ENCODE data around the gene PTRHD1. TPM values are rescaled to one million over a fixed set of nuclear protein-coding genes. Genes with fewer than 3 reads are reported as not detected.

The PTRHD1 gene
- polyA plus RNA-seq, 1 of the 3 experiments (the other 2 are of a cell fraction), result 74.4 TPM

GRCh38 chr2:24797644-24798043 is 4.5 kb upstream of the PTRHD1 start:
- H3K9me3 ChIP-seq, result no peaks in the 10 kb centered on the region
- H3F3A ChIP-seq (replicated peaks; ENCODE audit: insufficient read depth), result no peaks in the 10 kb centered on the region
- H4K20me1 ChIP-seq (ENCODE audit: insufficient read depth), result no peaks in the 10 kb centered on the region
- no peak overlapping the region for H2AFZ ChIP-seq (ENCODE audit: low read depth)
- WGBS (ENCODE audit: low lambda C conversion rate), result 98% methylated on average over 2 of the region's 2 CpGs
- DNase-seq, result no peak
- no peaks in the 10 kb centered on the region for H3K27me3 ChIP-seq (ENCODE audit: insufficient read depth)
- H3K9me2 ChIP-seq, result no peaks in the 10 kb centered on the region
- peaks cover 18 to 27% of the 10 kb centered on the region in 2 experiments for H3K36me3 ChIP-seq (replicated peaks in 1 of 2; ENCODE audit: control insufficient read depth in 1 of 2, insufficient read depth in 2 of 2, low read length in 1 of 2)
- H3K27ac ChIP-seq (ENCODE audit: low read depth in 2 of 2, low read length in 1 of 2), result no peak overlapping the region
- POLR2A ChIA-PET, result interaction anchor here (0.8 kb wide), 1 partner anchor 30 kb away, joined by 3 read pairs; no protein-coding TSS in a partner anchor
- H3K79me2 ChIP-seq (ENCODE audit: insufficient read depth), result peaks cover 92% of the 10 kb centered on the region
- no peak overlapping the region for H3K9ac ChIP-seq
- TF ChIP-seq ELF1 (IDR thresholded peaks at IDR 0.05), result no peak
- 0 out of 2 replicates have a peak, but pooled peaks have one; percentile 1 for TF ChIP-seq FOSL2 (IDR thresholded peaks at IDR 0.05; ENCODE audit: borderline replicate concordance, low read depth)
- H3K4me3 ChIP-seq (ENCODE audit: low read depth in 2 of 2, low read length in 1 of 2), result no peak overlapping the region
- CTCF ChIA-PET, result interaction anchor here (1.0 to 3.8 kb wide), 3 partner anchors 12 to 407 kb away, joined by 3 to 24 read pairs (median 3); no protein-coding TSS in a partner anchor
- peaks cover 11 to 12% of the 10 kb centered on the region in 2 experiments; a peak in 3 of 4 replicates for H3K4me1 ChIP-seq (ENCODE audit: control insufficient read depth in 1 of 2, insufficient read depth in 2 of 2, low read depth in 1 of 2, low read length in 1 of 2)
- no peak overlapping the region for H3K4me2 ChIP-seq

GRCh38 chr2:24793761-24794435 is 707 bp upstream of the PTRHD1 start:
- H3F3A ChIP-seq (replicated peaks; ENCODE audit: insufficient read depth), result peaks cover 4% of the 10 kb centered on the region
- H3K27ac ChIP-seq (ENCODE audit: low read depth in 2 of 2, low read length in 1 of 2), result peak overlapping the region; percentile 94 to 100
- DNase-seq, result no peak
- H3K36me3 ChIP-seq (replicated peaks in 1 of 2; ENCODE audit: control insufficient read depth in 1 of 2, insufficient read depth in 2 of 2, low read length in 1 of 2), result peaks cover 12 to 13% of the 10 kb centered on the region in 2 experiments
- H4K20me1 ChIP-seq (ENCODE audit: insufficient read depth), result no peaks in the 10 kb centered on the region
- H3K79me2 ChIP-seq (ENCODE audit: insufficient read depth), result peaks cover 56% of the 10 kb centered on the region
- peak overlapping the region; percentile 86 for H2AFZ ChIP-seq (ENCODE audit: low read depth)
- POLR2A ChIA-PET, result interaction anchor here (1.2 to 1.6 kb wide), 5 partner anchors 10 to 710 kb away, joined by 3 to 8 read pairs (median 6); partner anchors contain the start of gene TP53I3
- H3K4me2 ChIP-seq, result peak overlapping the region; percentile 80
- CTCF ChIA-PET, result interaction anchor here (1.0 to 4.4 kb wide), 10 partner anchors 15 to 384 kb away, joined by 3 to 31 read pairs (median 10); no protein-coding TSS in a partner anchor
- TF ChIP-seq MAX (IDR thresholded peaks at IDR 0.05; ENCODE audit: low read depth) (0 out of 2 replicates have a peak, but pooled peaks have one; percentile 6), USF2 (IDR thresholded peaks at IDR 0.05; ENCODE audit: borderline replicate concordance, low read depth, low read length) (no peak)
- H3K9ac ChIP-seq, result peak overlapping the region; percentile 98
- peaks cover 18 to 19% of the 10 kb centered on the region in 2 experiments; a peak in 3 of 4 replicates for H3K4me1 ChIP-seq (ENCODE audit: control insufficient read depth in 1 of 2, insufficient read depth in 2 of 2, low read depth in 1 of 2, low read length in 1 of 2)
- no peaks in the 10 kb centered on the region for H3K27me3 ChIP-seq (ENCODE audit: insufficient read depth)
- peak overlapping the region; percentile 89 to 93 for H3K4me3 ChIP-seq (ENCODE audit: low read depth in 2 of 2, low read length in 1 of 2)
- no peaks in the 10 kb centered on the region for H3K9me3 ChIP-seq
- no peaks in the 10 kb centered on the region for H3K9me2 ChIP-seq
- 1% methylated on average over 14 of the region's 14 CpGs for WGBS (ENCODE audit: low lambda C conversion rate)

- Histone ChIP-seq H3K9me2 (no peaks in the 10 kb centered on the region), H3K27me3 (ENCODE audit: insufficient read depth) (no peaks in the 10 kb centered on the region), H3K4me3 (ENCODE audit: low read depth in 2 of 2, low read length in 1 of 2) (peak overlapping the region; percentile 89 to 93), H3K9ac (peak overlapping the region; percentile 98), H2AFZ (ENCODE audit: low read depth) (peak overlapping the region; percentile 86), H3K9me3 (no peaks in the 10 kb centered on the region), H3K4me1 (ENCODE audit: control insufficient read depth in 1 of 2, insufficient read depth in 2 of 2, low read depth in 1 of 2, low read length in 1 of 2) (peaks cover 18 to 19% of the 10 kb centered on the region in 2 experiments; a peak in 3 of 4 replicates), H3K27ac (ENCODE audit: low read depth in 2 of 2, low read length in 1 of 2) (peak overlapping the region; percentile 94 to 100), H3F3A (replicated peaks; ENCODE audit: insufficient read depth) (peaks cover 4% of the 10 kb centered on the region), H3K79me2 (ENCODE audit: insufficient read depth) (peaks cover 42% of the 10 kb centered on the region), H3K36me3 (replicated peaks in 1 of 2; ENCODE audit: control insufficient read depth in 1 of 2, insufficient read depth in 2 of 2, low read length in 1 of 2) (peaks cover 8 to 12% of the 10 kb centered on the region in 2 experiments), H3K4me2 (peak overlapping the region; percentile 80), H4K20me1 (ENCODE audit: insufficient read depth) (no peaks in the 10 kb centered on the region)
- ChIA-PET CTCF (interaction anchor here (0.5 to 4.4 kb wide), 24 partner anchors 9 to 708 kb away, joined by 3 to 31 read pairs (median 5); partner anchors contain the start of gene TP53I3), POLR2A (interaction anchor here (0.7 to 1.6 kb wide), 19 partner anchors 9 to 968 kb away, joined by 3 to 9 read pairs (median 3); partner anchors contain the start of genes NCOA1 and TP53I3)
- no peak for DNase-seq
- TF ChIP-seq CHD2 (IDR thresholded peaks at IDR 0.05; ENCODE audit: low read length, partially characterized antibody) (no peak), MXI1 (IDR thresholded peaks at IDR 0.05; ENCODE audit: low read depth, low read length) (0 out of 2 replicates have a peak, but pooled peaks have one; percentile 54)
- 5% methylated on average over 6 of the region's 6 CpGs for WGBS (ENCODE audit: low lambda C conversion rate)
Measured at GRCh38 chr2:24792542-24792873, 683 bp downstream of the PTRHD1 start.
